ENCODE measurements around the gene OCRL.

GRCh38 chrX:129631849-129632248 lies 91.8 kb downstream of the OCRL start:
- TF ChIP-seq CTCF (IDR thresholded peaks at IDR 0.05): no peak
- no peak for TF ChIP-seq POLR2A (IDR thresholded peaks at IDR 0.05)

Data from uterus (tissue), 2 donors.